Stimulated activated CD8-positive, alpha-beta memory T cell treated with anti-CD3 and anti-CD28 coated beads, Interleukin-12 subunit alpha, Interleukin-12 subunit beta, amount 100 ng/mL, for 1 hour (primary cell): Measurements from ENCODE around the gene ST3GAL3.

Experiments used
- DNase-seq: peaks from one replicate; pipeline ENCODE4 v3.0.0-alpha.2; 2020; ENCODE audit warnings: low read depth

Gene ST3GAL3

DNA sequence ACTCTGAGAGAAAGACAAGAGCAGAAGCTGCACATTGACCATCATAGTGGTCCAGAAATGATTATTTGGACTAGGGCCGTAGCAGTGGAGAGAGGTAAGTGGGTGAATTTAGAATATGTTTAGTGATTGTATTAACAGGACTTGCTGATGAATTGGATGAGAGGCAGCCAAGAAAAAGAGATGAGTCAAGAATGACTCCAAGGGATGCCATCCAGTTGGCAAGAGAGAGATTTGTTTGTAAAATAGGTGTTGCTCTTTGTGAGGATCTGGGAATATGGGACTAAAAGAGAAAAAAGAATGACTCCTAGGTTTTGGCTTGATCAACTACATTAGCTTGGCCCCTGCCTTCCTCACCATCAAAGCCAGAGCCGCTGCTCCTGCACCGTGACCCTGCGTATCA is 172.1 kb downstream of the ST3GAL3 start:
- no peak for DNase-seq

DNA sequence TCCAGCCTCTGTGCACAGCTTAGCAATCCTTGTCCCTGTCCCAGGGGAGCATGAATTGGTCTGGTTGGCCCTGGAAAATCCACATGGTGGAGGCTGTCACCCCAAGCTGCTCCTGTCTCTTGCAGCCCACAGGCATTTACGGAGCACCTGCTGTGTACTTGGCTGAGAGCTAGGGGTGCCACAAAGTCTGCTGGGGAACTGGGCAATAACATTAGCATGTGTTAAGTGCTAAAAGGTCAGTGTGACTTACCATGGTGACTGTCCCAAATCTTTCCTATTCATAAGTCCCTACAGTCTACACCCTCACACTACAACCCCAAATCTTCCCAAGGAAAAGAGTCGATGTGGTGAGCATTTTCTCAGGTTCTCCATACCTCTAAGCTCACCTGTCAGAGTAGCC is 172.7 kb downstream of the ST3GAL3 start:
- no peak for DNase-seq

- DNase-seq: no peak
Measured at GRCh38 chr1:43880604-43881003, 173.3 kb downstream of the ST3GAL3 start.

- no peak for DNase-seq
Measured at GRCh38 chr1:43881415-43881814, 174.1 kb downstream of the ST3GAL3 start.

DNA sequence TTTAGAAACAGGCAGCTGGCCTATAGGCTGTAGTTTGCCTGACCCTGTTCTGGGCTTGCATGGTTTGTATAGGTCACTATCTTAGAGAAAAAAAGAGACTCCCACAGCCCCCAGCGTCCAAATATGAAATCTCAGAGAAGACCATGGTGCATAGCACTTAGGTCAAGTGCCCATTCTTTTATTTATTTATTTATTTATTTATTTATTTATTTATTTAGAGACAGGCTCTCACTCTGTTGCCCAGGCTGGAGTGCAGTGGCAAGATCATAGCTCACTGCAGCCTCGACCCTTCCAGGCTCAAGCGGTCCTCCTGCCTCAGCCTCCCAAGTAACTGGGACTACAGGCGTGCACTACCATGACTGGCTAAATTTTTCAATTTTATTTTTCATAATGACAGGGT is 175.4 kb downstream of the ST3GAL3 start:
- no peak for DNase-seq

- no peak for DNase-seq
Measured at GRCh38 chr1:43883321-43883720, 176.0 kb downstream of the ST3GAL3 start.

GRCh38 chr1:43885279-43885801 is 178.0 kb downstream of the ST3GAL3 start:
- no peak for DNase-seq

DNA sequence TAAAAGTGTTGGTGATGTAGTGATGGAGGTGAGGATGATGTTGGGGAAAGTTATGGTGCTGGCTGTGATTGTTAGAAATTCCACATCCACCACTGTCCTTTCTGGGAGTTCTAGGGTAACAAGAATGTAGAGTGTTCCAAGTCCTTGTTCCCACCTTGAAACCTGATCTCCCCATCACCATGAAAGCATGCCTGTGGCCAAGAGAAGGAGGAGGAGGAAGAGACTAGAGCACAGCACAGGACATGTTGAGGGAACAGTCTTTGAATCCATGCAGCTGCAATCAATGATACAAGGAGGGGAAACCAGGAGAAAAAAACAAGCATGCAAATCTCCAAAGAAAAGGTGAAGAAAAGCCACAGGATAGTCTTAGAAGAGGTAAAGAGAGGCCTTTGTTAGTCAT is 180.4 kb downstream of the ST3GAL3 start:
- no peak for DNase-seq

- no peak for DNase-seq
Measured at GRCh38 chr1:43890815-43891214, 183.5 kb downstream of the ST3GAL3 start.

GRCh38 chr1:43893006-43893405 is 185.7 kb downstream of the ST3GAL3 start:
- no peak for DNase-seq

DNA sequence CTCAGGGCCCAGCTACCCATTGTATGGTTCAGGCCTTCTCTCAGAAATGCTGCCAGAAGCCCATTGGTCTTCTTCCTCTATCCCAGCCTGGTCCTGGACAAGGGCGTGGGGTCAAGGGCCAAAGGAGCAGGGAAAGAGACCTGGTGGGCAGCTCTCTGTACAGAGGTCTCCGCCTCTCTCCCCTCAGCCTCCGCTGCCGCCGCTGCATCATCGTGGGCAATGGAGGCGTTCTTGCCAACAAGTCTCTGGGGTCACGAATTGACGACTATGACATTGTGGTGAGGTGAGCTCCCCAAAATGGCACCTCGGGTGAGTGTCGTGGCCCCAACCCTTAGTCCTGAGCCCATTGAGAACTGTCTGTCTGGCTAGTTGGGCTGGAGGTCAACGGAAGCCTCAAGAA is 191.6 kb downstream of the ST3GAL3 start:
- no peak for DNase-seq

DNA sequence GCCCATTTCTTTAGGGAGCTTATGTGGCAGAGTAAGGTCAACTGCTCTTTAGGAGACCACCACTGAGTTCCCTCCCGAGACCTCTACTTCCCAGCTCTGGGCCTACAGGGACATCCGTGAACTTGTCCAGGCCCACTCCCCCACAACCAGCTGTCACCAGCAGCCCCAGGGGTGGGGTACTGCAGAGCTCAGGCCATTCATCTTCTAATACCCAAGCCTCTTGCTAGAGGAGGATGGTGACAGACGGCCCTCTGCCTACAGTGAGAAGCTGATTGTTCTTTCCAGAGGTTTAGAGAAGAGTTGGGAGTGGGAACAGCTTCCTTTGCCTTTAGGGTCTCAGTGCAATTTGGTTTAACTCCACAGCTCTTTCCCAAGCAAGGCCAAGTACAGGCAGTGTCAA is 193.1 kb downstream of the ST3GAL3 start:
- DNase-seq: no peak

DNA sequence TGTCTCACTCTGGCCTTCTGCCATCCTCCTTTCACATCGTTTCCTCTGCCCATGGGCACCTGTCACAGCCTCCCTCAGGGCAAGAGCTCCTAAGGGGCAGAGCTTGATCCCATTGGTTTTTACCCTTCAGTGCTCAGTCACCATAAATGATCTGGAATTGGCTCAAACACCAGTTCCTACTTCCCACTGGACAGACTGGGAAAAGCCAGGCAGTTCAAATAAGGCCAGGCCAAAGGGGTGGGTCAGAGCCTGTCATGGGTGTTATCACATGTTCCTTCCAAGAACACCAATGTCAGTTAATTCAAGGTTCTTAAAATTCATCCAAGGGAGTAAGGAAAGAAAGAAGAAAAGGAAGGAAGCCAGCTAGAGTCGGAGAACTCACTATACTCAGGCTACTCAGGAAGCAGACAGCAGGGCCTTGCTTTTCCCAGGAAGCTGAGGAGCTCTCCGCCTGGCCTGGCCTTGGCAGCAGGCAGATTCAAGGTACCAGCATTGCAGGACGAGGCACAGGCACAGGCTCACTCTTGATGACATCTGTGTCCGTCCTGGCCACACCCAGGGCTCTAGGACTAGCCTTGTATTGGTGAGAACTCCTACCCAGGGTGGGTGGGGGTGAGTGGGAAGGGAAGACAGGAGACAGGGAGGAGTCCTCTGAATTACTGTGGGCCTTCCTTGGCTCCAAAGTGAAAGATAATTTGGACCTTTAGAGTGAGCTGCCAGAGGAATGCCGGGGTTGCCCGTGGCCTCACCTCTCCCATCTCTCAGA is 194.0 kb downstream of the ST3GAL3 start:
- DNase-seq: no peak

- DNase-seq: no peak
Measured at GRCh38 chr1:43902058-43902831, 194.9 kb downstream of the ST3GAL3 start.

- DNase-seq: no peak
Measured at GRCh38 chr1:43904660-43905551, 197.6 kb downstream of the ST3GAL3 start.

DNA sequence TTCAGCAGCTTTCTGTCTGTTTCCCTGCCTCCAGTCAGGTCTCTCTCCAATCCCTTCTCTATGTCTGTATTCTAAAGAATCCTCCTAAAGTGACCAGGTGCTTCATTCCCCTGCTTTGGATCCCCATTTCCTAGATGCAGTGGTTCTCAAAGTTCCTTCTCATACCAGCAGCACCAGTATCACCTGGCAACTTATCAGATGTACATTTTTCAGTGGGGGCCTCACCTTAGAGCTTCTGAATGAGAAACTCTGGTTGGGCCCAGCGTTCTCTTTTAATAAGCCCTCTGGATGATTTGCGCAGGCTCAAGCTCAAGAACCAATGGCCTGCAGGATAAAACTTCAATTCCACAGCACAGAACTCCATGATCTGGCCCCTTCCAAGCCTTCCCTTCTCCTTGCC is 200.9 kb downstream of the ST3GAL3 start:
- no peak for DNase-seq

- DNase-seq: no peak
Measured at GRCh38 chr1:43908858-43909257, 201.5 kb downstream of the ST3GAL3 start.

GRCh38 chr1:43910343-43910742 is 203.0 kb downstream of the ST3GAL3 start:
- DNase-seq: no peak

GRCh38 chr1:43912607-43913006 is 205.3 kb downstream of the ST3GAL3 start:
- no peak for DNase-seq

DNA sequence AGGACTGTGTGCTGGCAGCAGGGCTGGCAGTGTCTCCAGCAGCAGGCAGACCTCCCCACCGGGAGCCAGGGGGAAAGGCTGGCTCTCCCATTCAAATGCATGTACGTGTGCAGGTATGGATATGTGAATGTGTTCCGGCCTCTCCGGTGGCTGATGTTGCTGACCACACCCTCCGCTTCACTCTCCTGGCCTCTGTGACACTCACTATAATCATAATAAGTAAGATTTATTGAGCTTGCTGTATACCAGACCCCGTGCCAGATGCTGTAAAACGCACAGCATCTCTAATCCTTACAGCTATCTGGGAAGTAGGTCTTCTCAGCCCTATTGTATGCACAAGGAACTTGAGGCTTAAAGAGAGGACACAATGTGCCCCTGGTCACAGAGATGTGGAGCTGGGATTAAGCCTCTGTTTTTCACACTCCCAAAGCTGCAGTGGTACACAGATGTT is 205.7 kb downstream of the ST3GAL3 start:
- DNase-seq: no peak

- DNase-seq: no peak
Measured at GRCh38 chr1:43913666-43914360, 206.5 kb downstream of the ST3GAL3 start.
